ENCODE data around the gene CCDC97. TPM values are rescaled to one million over a fixed set of nuclear protein-coding genes. Genes with fewer than 3 reads are reported as not detected.

Gene CCDC97
- total RNA-seq, 1 donor from 2014 or later: 18.1 TPM

DNA sequence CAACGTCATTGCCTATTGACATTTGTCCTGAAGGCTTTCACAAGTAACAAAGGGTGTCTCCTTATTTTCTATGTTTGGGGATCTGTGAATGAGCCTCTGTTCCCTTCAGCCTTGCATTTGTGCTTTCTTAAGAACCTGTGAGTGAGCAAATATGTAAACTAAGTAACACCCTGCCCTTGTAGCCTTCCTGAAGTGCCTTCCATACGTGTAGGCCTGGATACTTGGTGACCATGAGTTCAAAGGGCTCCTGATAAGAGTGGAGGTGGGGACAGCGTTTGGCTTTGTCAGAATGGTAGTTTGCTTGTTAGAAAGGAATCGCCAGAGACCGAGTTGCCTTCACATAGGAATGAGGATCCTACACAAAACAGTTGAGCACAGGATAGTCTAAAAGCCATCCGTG lies 14.5 kb upstream of the CCDC97 start:
- H3K9me3 ChIP-seq (ENCODE audit: insufficient read depth, low read depth, low read length): no peaks in the 10 kb centered on the region
- H2AFZ ChIP-seq (ENCODE audit: low read depth, low read length): no peak overlapping the region
- H3K27ac Mint-ChIP-seq (ENCODE audit: unreplicated experiment): no peak overlapping the region
- H3K27me3 Mint-ChIP-seq (ENCODE audit: low read depth, unreplicated experiment): no peaks in the 10 kb centered on the region
- H3K27me3 ChIP-seq (ENCODE audit: insufficient read depth, low read length): no peaks in the 10 kb centered on the region
- H4K20me1 ChIP-seq (ENCODE audit: insufficient read depth, low read length): peaks cover 92% of the 10 kb centered on the region
- H3K36me3 ChIP-seq (ENCODE audit: insufficient read depth, low read length): peaks cover 86% of the 10 kb centered on the region
- no peak overlapping the region for H3K4me3 ChIP-seq (ENCODE audit: insufficient read depth, low read depth, low read length)
- no peaks in the 10 kb centered on the region for H3K9me3 Mint-ChIP-seq (ENCODE audit: unreplicated experiment)
- peaks cover 41% of the 10 kb centered on the region for H3K36me3 Mint-ChIP-seq (ENCODE audit: low read depth, unreplicated experiment)
- no peak overlapping the region for H3K4me2 ChIP-seq (ENCODE audit: low read length)
- H3K4me3 Mint-ChIP-seq (ENCODE audit: unreplicated experiment): no peak overlapping the region
- no peak overlapping the region for H3K9ac ChIP-seq (ENCODE audit: low read length)
- peaks cover 33% of the 10 kb centered on the region for H3K4me1 ChIP-seq (ENCODE audit: insufficient read depth, low read length)
- peaks cover 44% of the 10 kb centered on the region for H3K79me2 ChIP-seq (ENCODE audit: insufficient read depth, low read length)
- H3K27ac ChIP-seq (ENCODE audit: low read depth, low read length): no peak overlapping the region
- TF ChIP-seq EZH2 (IDR thresholded peaks at IDR 0.05; ENCODE audit: insufficient read depth, low read length): no peak
- TF ChIP-seq, protein P1, sequence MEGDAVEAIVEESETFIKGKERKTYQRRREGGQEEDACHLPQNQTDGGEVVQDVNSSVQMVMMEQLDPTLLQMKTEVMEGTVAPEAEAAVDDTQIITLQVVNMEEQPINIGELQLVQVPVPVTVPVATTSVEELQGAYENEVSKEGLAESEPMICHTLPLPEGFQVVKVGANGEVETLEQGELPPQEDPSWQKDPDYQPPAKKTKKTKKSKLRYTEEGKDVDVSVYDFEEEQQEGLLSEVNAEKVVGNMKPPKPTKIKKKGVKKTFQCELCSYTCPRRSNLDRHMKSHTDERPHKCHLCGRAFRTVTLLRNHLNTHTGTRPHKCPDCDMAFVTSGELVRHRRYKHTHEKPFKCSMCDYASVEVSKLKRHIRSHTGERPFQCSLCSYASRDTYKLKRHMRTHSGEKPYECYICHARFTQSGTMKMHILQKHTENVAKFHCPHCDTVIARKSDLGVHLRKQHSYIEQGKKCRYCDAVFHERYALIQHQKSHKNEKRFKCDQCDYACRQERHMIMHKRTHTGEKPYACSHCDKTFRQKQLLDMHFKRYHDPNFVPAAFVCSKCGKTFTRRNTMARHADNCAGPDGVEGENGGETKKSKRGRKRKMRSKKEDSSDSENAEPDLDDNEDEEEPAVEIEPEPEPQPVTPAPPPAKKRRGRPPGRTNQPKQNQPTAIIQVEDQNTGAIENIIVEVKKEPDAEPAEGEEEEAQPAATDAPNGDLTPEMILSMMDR (IDR thresholded peaks at IDR 0.05; ENCODE audit: insufficient read depth, low read depth, low read length): no peak
- FAIRE-seq (no peak), DNase-seq (ENCODE audit: low read depth) (no peak)
- H3K4me1 Mint-ChIP-seq (ENCODE audit: low read depth, unreplicated experiment): peaks cover 30% of the 10 kb centered on the region

DNA sequence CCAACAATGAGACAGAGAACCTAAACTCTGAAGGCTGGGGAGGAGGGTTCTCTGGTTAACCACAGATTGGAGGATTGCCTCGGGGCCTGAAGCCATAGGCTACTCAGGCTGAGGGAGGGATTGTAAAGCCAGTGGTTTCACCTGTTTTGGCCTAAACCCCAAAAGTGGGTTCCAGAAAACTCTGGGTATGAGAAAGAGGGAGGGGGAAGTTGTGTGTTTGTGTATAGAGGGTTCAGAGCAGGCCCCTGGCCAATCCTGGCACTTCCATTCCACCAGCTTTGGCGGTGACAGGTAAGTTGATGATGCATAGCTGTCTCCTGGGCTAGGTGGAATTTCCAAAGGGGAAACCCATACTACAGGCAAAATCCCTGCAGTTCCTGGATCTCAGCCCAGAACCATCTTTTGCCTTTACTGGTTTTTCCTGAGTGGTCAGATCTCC lies 13.5 kb upstream of the CCDC97 start:
- no peak for FAIRE-seq

More for the DNA sequence above, 13.5 kb upstream of the CCDC97 start:
- H4K20me1 ChIP-seq (ENCODE audit: insufficient read depth, low read length): peaks cover 89% of the 10 kb centered on the region
- H3K9me3 ChIP-seq (ENCODE audit: insufficient read depth, low read depth, low read length): no peaks in the 10 kb centered on the region
- no peak for DNase-seq (ENCODE audit: low read depth)
- H3K4me2 ChIP-seq (ENCODE audit: low read length): no peak overlapping the region
- H3K36me3 ChIP-seq (ENCODE audit: insufficient read depth, low read length): peaks cover 89% of the 10 kb centered on the region
- Mint-ChIP-seq H3K36me3 (ENCODE audit: low read depth, unreplicated experiment) (peaks cover 45% of the 10 kb centered on the region), H3K27me3 (ENCODE audit: low read depth, unreplicated experiment) (no peaks in the 10 kb centered on the region), H3K9me3 (ENCODE audit: unreplicated experiment) (no peaks in the 10 kb centered on the region), H3K27ac (ENCODE audit: unreplicated experiment) (peak overlapping the region; percentile 98), H3K4me3 (ENCODE audit: unreplicated experiment) (no peak overlapping the region), H3K4me1 (ENCODE audit: low read depth, unreplicated experiment) (peaks cover 30% of the 10 kb centered on the region)
- H2AFZ ChIP-seq (ENCODE audit: low read depth, low read length): no peak overlapping the region
- H3K27ac ChIP-seq (ENCODE audit: low read depth, low read length): no peak overlapping the region
- H3K79me2 ChIP-seq (ENCODE audit: insufficient read depth, low read length): peaks cover 43% of the 10 kb centered on the region
- H3K4me1 ChIP-seq (ENCODE audit: insufficient read depth, low read length): peaks cover 33% of the 10 kb centered on the region
- H3K4me3 ChIP-seq (ENCODE audit: insufficient read depth, low read depth, low read length): no peak overlapping the region
- peak overlapping the region; percentile 85 for H3K9ac ChIP-seq (ENCODE audit: low read length)
- TF ChIP-seq, protein P1 (IDR thresholded peaks at IDR 0.05; ENCODE audit: insufficient read depth, low read depth, low read length): no peak
- TF ChIP-seq EZH2 (IDR thresholded peaks at IDR 0.05; ENCODE audit: insufficient read depth, low read length): no peak
- H3K27me3 ChIP-seq (ENCODE audit: insufficient read depth, low read length): no peaks in the 10 kb centered on the region
